H9 (cell line): ENCODE results near the gene CAVIN2. TPM values are rescaled to one million over a fixed set of nuclear protein-coding genes. Genes with fewer than 3 reads are reported as not detected.

Source experiments
- DNase-seq: peaks from one replicate; pipeline ENCODE4 v3.0.0-alpha.2; 2017
- H2AFZ ChIP-seq: one replicate; pipeline ENCODE4 v1.6.1; 2013; ENCODE audit warnings: mild to moderate bottlenecking, low read length, control low read depth, moderate library complexity
- H2AK5ac ChIP-seq: 2 replicates; pipeline ENCODE4 v1.6.1; 2013; ENCODE audit warnings: low read length, control low read depth, mixed read lengths; ENCODE audit not compliant: insufficient read length
- H2BK120ac ChIP-seq: one replicate; pipeline ENCODE4 v1.6.1; 2013; ENCODE audit warnings: low read depth, mild to moderate bottlenecking, low read length, control low read depth, inconsistent platforms; ENCODE audit not compliant: poor library complexity, severe bottlenecking
- H2BK12ac ChIP-seq: 2 replicates; pipeline ENCODE4 v1.6.1; 2013; ENCODE audit warnings: low read length, control low read depth, mixed read lengths, low read depth; ENCODE audit not compliant: insufficient read length
- H2BK15ac ChIP-seq: 2 replicates; pipeline ENCODE4 v1.6.1; 2013; ENCODE audit warnings: low read depth, low read length, control low read depth
- H2BK20ac ChIP-seq: one replicate; pipeline ENCODE4 v1.6.1; 2013; ENCODE audit warnings: low read depth, mild to moderate bottlenecking, low read length, control low read depth, inconsistent platforms; ENCODE audit not compliant: poor library complexity, severe bottlenecking
- H2BK5ac ChIP-seq: 2 replicates; pipeline ENCODE4 v1.6.1; 2013; ENCODE audit warnings: low read length, control low read depth, mixed read lengths; ENCODE audit not compliant: insufficient read length
- H3K14ac ChIP-seq: 2 replicates; pipeline ENCODE4 v1.6.1; 2013; ENCODE audit warnings: low read length, control low read depth; ENCODE audit not compliant: insufficient read depth
- H3K18ac ChIP-seq: 2 replicates; pipeline ENCODE4 v1.6.1; 2013; ENCODE audit warnings: low read depth, mild to moderate bottlenecking, mixed read lengths, low read length, control low read depth; ENCODE audit not compliant: insufficient read length
- H3K23ac ChIP-seq: 2 replicates; pipeline ENCODE4 v1.6.1; 2013; ENCODE audit warnings: low read length, control low read depth, mixed read lengths, low read depth; ENCODE audit not compliant: insufficient read length
- H3K23me2 ChIP-seq: 2 replicates; pipeline ENCODE4 v1.6.1; 2013; ENCODE audit warnings: low read depth, mild to moderate bottlenecking, mixed read lengths, low read length, control low read depth; ENCODE audit not compliant: insufficient read length, poor library complexity, severe bottlenecking
- H3K27ac ChIP-seq: 2 replicates; pipeline ENCODE4 v1.5.1; 2013; ENCODE audit warnings: low read length, control low read depth, mixed read lengths, low read depth; ENCODE audit not compliant: insufficient read length
- H3K27me3 ChIP-seq: 2 replicates; pipeline ENCODE4 v1.6.1; 2013; ENCODE audit warnings: low read length, control low read depth, inconsistent platforms; ENCODE audit not compliant: insufficient read depth
- H3K4ac ChIP-seq: 2 replicates; pipeline ENCODE4 v1.6.1; 2013; ENCODE audit warnings: low read depth, mild to moderate bottlenecking, control low read depth, inconsistent platforms, low read length, moderate library complexity
- H3K4me1 ChIP-seq: 2 replicates; pipeline ENCODE4 v1.6.1; 2013; ENCODE audit warnings: low read length, control low read depth, inconsistent platforms; ENCODE audit not compliant: insufficient read depth
- H3K4me2 ChIP-seq: 2 replicates; pipeline ENCODE4 v1.6.1; 2013; ENCODE audit warnings: low read length, control low read depth, mixed read lengths; ENCODE audit not compliant: insufficient read length, insufficient read depth
- H3K56ac ChIP-seq: 2 replicates; pipeline ENCODE4 v1.6.1; 2013; ENCODE audit warnings: low read depth, mild to moderate bottlenecking, mixed read lengths, low read length, control low read depth; ENCODE audit not compliant: insufficient read length
- H3K79me1 ChIP-seq: 2 replicates; pipeline ENCODE4 v1.6.1; 2013; ENCODE audit warnings: low read depth, mild to moderate bottlenecking, moderate library complexity, low read length, control low read depth, inconsistent platforms; ENCODE audit not compliant: insufficient read depth, poor library complexity, severe bottlenecking
- H3K79me2 ChIP-seq: 2 replicates; pipeline ENCODE4 v1.6.1; 2013; ENCODE audit warnings: low read length, control low read depth, inconsistent platforms; ENCODE audit not compliant: insufficient read depth
- H3K9ac ChIP-seq: 2 replicates; pipeline ENCODE4 v1.6.1; 2013; ENCODE audit warnings: low read length, control low read depth, mixed read lengths; ENCODE audit not compliant: insufficient read length; ENCODE audit errors: extremely low read depth
- H3K9me3 ChIP-seq: one replicate; pipeline ENCODE4 v1.6.1; 2013; ENCODE audit warnings: low read depth, low read length, inconsistent platforms; ENCODE audit not compliant: control insufficient read depth
- H3T11ph ChIP-seq: one replicate; pipeline ENCODE4 v1.6.1; 2013; ENCODE audit warnings: mild to moderate bottlenecking, low read length, control low read depth, inconsistent platforms
- H4K20me1 ChIP-seq: one replicate; pipeline ENCODE4 v1.6.1; 2013; ENCODE audit not compliant: control insufficient read depth, insufficient read length, insufficient read depth
- H4K5ac ChIP-seq: 2 replicates; pipeline ENCODE4 v1.6.1; 2013; ENCODE audit warnings: low read depth, mild to moderate bottlenecking, mixed read lengths, low read length, control low read depth; ENCODE audit not compliant: insufficient read length
- H4K8ac ChIP-seq: replicated peaks from 2 replicates; pipeline ENCODE4 v1.6.1; 2013; ENCODE audit warnings: low read length, control low read depth, mixed read lengths, low read depth; ENCODE audit not compliant: insufficient read length
- H4K91ac ChIP-seq: 2 replicates; pipeline ENCODE4 v1.6.1; 2013; ENCODE audit warnings: low read depth, mild to moderate bottlenecking, moderate library complexity, mixed read lengths, low read length, control low read depth; ENCODE audit not compliant: insufficient read length
- H3K27ac Mint-ChIP-seq, 3 experiments: 2 replicates in 2 of 3; 3 replicates in 1 of 3; pipeline ENCODE4 v1.8.0; 2020 to 2021; ENCODE audit warnings: mixed read lengths in 3 of 3, mild to moderate bottlenecking in 1 of 3, moderate library complexity in 1 of 3
- H3K27me3 Mint-ChIP-seq: 2 replicates; pipeline ENCODE4 v1.8.0; 2021; ENCODE audit warnings: low read depth, mild to moderate bottlenecking, moderate library complexity, mixed read lengths
- H3K36me3 Mint-ChIP-seq, 3 experiments: 2 replicates in 2 of 3; 3 replicates in 1 of 3; pipeline ENCODE4 v1.8.0; 2020 to 2021; ENCODE audit warnings: low read depth in 3 of 3, mixed read lengths in 3 of 3; ENCODE audit not compliant: insufficient read depth in 1 of 3
- H3K4me1 Mint-ChIP-seq, 2 experiments: 2 replicates each; pipeline ENCODE4 v1.8.0; 2020; ENCODE audit warnings: mixed read lengths in 2 of 2
- H3K4me3 Mint-ChIP-seq, 2 experiments: 2 replicates in 1 of 2; 3 replicates in 1 of 2; pipeline ENCODE4 v1.8.0; 2020 to 2021; ENCODE audit warnings: mild to moderate bottlenecking in 2 of 2, mixed read lengths in 2 of 2, moderate library complexity in 1 of 2
- H3K9me3 Mint-ChIP-seq, 2 experiments: 2 replicates in 1 of 2; 3 replicates in 1 of 2; pipeline ENCODE4 v1.8.0; 2020; ENCODE audit warnings: mild to moderate bottlenecking in 2 of 2, mixed read lengths in 2 of 2, moderate library complexity in 1 of 2
- CTCF ChIP-seq: fragments of 200-600 bp; sonication (generic); conservative IDR thresholded peaks from 3 replicates; pipeline ENCODE4 v1.8.0; 2021; ENCODE audit warnings: antibody characterized with exemption, mild to moderate bottlenecking
- WGBS: extraction: QIAGEN DNeasy Blood & Tissue Kit; methylation state at CpG from one replicate; pipeline ENCODE4 v1.1.7; 2013; ENCODE audit warnings: missing lambda C conversion rate, low lambda C conversion rate, mixed read lengths; ENCODE audit not compliant: insufficient read length; ENCODE audit errors: extremely low coverage; 5-methylcytosine and 5-hydroxymethylcytosine counted together
- total RNA-seq: library from RNA; stranded (reverse); gene quantifications from 2 replicates; pipeline ENCODE4 v1.2.1, GENCODE V29; 2021

The CAVIN2 gene
- total RNA-seq, 1 experiment from 2014 or later: not detected

GRCh38 chr2:191863988-191864387 is 17.1 kb upstream of the CAVIN2 start:
- no peak for DNase-seq
- no CpG with 5 or more reads among the region's 2 CpGs for WGBS
- no peaks in the 10 kb centered on the region for H4K20me1 ChIP-seq

More at GRCh38 chr2:191863988-191864387, 17.1 kb upstream of the CAVIN2 start:
- Histone ChIP-seq H3K27me3 (no peaks in the 10 kb centered on the region), H2AFZ (no peak overlapping the region), H2AK5ac (no peak overlapping the region), H2BK20ac (no peak overlapping the region), H3K9ac (no peak overlapping the region), H3K4me1 (no peaks in the 10 kb centered on the region), H3K4ac (no peak overlapping the region), H3K79me1 (no peaks in the 10 kb centered on the region), H3K18ac (no peak overlapping the region), H4K91ac (no peak overlapping the region), H3K27ac (no peak overlapping the region), H2BK12ac (no peak overlapping the region), H3K9me3 (no peaks in the 10 kb centered on the region), H3K23me2 (no peaks in the 10 kb centered on the region), H4K8ac (no peak overlapping the region), H2BK5ac (no peak overlapping the region), H3K56ac (no peak overlapping the region), H3K4me2 (no peak overlapping the region), H2BK120ac (no peak overlapping the region), H3K79me2 (no peaks in the 10 kb centered on the region), H3T11ph (no peak overlapping the region), H4K5ac (no peak overlapping the region), H3K14ac (no peak overlapping the region), H3K23ac (no peak overlapping the region), H2BK15ac (no peak overlapping the region)
- no peak overlapping the region for H3K4me3 Mint-ChIP-seq
- peaks cover 20 to 28% of the 10 kb centered on the region in 2 experiments for H3K4me1 Mint-ChIP-seq
- no peak for TF ChIP-seq CTCF
- H3K36me3 Mint-ChIP-seq: peaks cover 0 to 3% (median 0%) of the 10 kb centered on the region in 3 experiments; a peak in 2 of 7 replicates
- H3K27ac Mint-ChIP-seq: no peak overlapping the region
- peaks cover 0 to 4% of the 10 kb centered on the region in 2 experiments; a peak in 3 of 5 replicates for H3K9me3 Mint-ChIP-seq
- H3K27me3 Mint-ChIP-seq: no peaks in the 10 kb centered on the region; the same call in 1 of the 2 replicates
